Endothelial cell (in vitro differentiated cells): ENCODE results near the gene GDPD3. TPM values are rescaled to one million over a fixed set of nuclear protein-coding genes. Genes with fewer than 3 reads are reported as not detected.

ENCODE experiments used
- DNase-seq: peaks from one replicate; pipeline ENCODE4 v3.0.0; 2021; ENCODE audit warnings: low spot score
- H3K27ac Mint-ChIP-seq: one replicate; pipeline ENCODE4 v1.8.0; 2021; ENCODE audit warnings: mixed read lengths, inconsistent platforms; ENCODE audit not compliant: unreplicated experiment
- H3K27me3 Mint-ChIP-seq: one replicate; pipeline ENCODE4 v1.8.0; 2021; ENCODE audit warnings: mild to moderate bottlenecking, moderate library complexity, mixed read lengths, inconsistent platforms; ENCODE audit not compliant: unreplicated experiment
- H3K36me3 Mint-ChIP-seq: one replicate; pipeline ENCODE4 v1.8.0; 2021; ENCODE audit warnings: mild to moderate bottlenecking, low read depth, mixed read lengths, inconsistent platforms; ENCODE audit not compliant: unreplicated experiment
- H3K4me1 Mint-ChIP-seq: one replicate; pipeline ENCODE4 v1.8.0; 2021; ENCODE audit warnings: mild to moderate bottlenecking, mixed read lengths, inconsistent platforms; ENCODE audit not compliant: unreplicated experiment
- H3K4me3 Mint-ChIP-seq: one replicate; pipeline ENCODE4 v1.8.0; 2021; ENCODE audit warnings: mild to moderate bottlenecking, mixed read lengths, inconsistent platforms; ENCODE audit not compliant: unreplicated experiment
- H3K9me3 Mint-ChIP-seq: one replicate; pipeline ENCODE4 v1.8.0; 2021; ENCODE audit warnings: mixed read lengths, inconsistent platforms; ENCODE audit not compliant: unreplicated experiment
- total RNA-seq: library from RNA; stranded (reverse); fragmentation: NEBNext Ultra II Directional; extraction: Animal tissue kit (Norgen Biotek cat#: 25700); gene quantifications from one replicate; pipeline ENCODE4 v1.2.1, GENCODE V29; 2021; ENCODE audit not compliant: unreplicated experiment
- TF ChIP-seq, protein P1 (sequence below): fragments of 200-600 bp; sonication (generic); IDR thresholded peaks from one replicate; pipeline ENCODE4 v1.5.0; 2021; ENCODE audit warnings: antibody characterized with exemption; ENCODE audit not compliant: unreplicated experiment

The GDPD3 gene
- total RNA-seq, 1 donor from 2014 or later = 9.3 TPM

DNA sequence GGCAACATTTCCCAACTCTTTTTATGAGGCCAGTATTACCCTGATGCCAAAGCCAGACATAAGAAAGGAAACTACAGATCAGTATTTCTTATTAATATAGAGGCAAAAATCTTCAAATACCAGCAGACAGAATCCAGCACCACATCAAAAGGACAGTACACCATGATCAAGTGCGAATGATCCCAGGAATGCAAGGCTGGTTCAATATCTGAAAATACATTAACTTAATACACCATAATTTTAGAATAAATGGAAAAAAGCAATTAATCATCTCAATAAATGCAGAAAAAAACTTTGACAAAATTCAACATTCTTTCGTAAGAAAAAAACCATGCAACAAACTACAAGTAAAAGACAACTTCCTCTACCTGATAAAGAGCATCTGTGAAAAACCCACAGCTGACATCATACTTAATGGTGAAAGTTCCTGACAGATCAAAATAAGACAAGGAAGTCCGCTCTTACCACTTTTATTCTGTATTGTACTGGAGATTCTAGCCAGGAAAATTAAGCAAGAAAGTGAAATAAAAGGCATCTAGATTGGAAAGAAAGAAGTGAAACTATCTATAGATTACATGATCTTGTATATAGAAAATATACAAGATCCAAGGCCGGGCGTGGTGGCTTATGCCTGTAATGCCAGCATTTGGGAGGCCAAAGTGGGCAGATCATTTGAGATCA lies 36.1 kb upstream of the GDPD3 start:
- no peak overlapping the region for H3K27ac Mint-ChIP-seq
- H3K9me3 Mint-ChIP-seq = no peaks in the 10 kb centered on the region
- no peaks in the 10 kb centered on the region for H3K27me3 Mint-ChIP-seq
- H3K4me1 Mint-ChIP-seq = no peaks in the 10 kb centered on the region
- no peak for DNase-seq
- TF ChIP-seq, protein P1, sequence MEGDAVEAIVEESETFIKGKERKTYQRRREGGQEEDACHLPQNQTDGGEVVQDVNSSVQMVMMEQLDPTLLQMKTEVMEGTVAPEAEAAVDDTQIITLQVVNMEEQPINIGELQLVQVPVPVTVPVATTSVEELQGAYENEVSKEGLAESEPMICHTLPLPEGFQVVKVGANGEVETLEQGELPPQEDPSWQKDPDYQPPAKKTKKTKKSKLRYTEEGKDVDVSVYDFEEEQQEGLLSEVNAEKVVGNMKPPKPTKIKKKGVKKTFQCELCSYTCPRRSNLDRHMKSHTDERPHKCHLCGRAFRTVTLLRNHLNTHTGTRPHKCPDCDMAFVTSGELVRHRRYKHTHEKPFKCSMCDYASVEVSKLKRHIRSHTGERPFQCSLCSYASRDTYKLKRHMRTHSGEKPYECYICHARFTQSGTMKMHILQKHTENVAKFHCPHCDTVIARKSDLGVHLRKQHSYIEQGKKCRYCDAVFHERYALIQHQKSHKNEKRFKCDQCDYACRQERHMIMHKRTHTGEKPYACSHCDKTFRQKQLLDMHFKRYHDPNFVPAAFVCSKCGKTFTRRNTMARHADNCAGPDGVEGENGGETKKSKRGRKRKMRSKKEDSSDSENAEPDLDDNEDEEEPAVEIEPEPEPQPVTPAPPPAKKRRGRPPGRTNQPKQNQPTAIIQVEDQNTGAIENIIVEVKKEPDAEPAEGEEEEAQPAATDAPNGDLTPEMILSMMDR = no peak
- no peaks in the 10 kb centered on the region for H3K36me3 Mint-ChIP-seq
- H3K4me3 Mint-ChIP-seq = no peak overlapping the region

DNA sequence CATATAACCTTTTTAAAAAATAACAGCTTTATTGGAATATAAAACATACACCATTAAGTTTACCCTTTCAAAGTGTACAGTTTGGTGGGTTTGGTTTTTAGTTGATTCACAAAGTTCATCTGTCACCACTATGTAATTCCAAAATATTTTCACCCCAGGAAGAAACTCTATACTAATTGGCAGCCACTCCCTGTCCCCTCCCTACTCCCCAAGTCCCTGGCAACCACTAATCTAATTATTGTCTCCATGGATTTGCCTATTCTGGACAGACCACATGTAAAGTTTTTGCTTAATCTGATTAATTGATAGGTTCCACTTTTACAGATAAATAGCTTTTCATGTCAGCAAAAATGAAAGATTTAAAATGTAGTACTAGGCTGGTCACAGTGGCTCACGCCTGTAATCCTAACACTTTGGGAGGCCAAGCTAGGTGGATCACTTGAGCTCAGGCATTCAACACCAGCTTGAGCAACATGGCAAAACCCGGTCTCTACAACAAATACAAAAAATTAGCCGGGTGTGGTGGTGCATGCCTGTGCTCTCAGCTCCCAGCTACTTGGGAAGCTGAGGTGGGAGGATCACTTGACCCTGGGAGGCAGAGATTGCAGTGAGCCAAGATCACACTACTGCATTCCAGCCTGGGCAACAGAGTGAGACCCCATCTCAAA lies 34.6 kb upstream of the GDPD3 start:
- Mint-ChIP-seq H3K9me3 (no peaks in the 10 kb centered on the region), H3K27me3 (no peaks in the 10 kb centered on the region), H3K4me3 (no peak overlapping the region), H3K27ac (no peak overlapping the region), H3K36me3 (no peaks in the 10 kb centered on the region), H3K4me1 (no peaks in the 10 kb centered on the region)
- TF ChIP-seq, protein P1 = no peak
- no peak for DNase-seq

DNA sequence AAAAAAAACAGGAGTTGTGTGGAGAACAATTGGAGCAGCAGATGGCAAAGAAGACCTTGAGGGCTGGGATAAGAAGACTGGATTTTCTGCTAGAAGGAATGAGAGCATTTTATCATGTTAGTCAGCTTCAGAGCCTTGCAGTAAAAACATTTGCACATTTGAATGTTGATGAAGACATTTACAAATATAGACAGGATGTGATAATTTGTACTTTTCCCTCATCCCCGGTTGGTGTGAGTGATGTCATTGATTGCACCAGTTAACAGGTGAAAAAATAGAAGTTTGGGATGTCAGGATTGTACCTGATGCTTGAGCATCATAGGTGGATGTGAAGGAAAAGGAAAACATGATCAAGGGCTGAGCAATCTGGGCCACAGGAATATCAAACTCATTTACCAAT lies 32.3 kb upstream of the GDPD3 start:
- Mint-ChIP-seq H3K4me1 (no peaks in the 10 kb centered on the region), H3K4me3 (no peak overlapping the region), H3K27ac (no peak overlapping the region), H3K27me3 (no peaks in the 10 kb centered on the region), H3K9me3 (no peaks in the 10 kb centered on the region), H3K36me3 (no peaks in the 10 kb centered on the region)
- DNase-seq = no peak
- TF ChIP-seq, protein P1 = no peak

DNA sequence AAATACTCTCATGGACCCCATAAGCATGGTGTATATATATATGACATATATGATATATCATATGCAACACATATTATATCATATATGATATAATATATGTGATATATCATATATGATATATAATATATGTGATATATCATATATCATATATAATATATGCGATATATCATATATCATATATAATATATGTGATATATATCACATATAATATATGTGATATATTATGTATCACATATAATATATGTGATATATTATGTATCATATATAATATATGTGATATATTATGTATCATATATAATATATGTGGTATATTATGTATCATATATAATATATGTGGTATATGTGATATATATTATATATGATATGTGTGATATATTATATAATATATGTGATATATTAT lies 31.6 kb upstream of the GDPD3 start:
- peaks cover 1% of the 10 kb centered on the region for H3K4me1 Mint-ChIP-seq
- H3K4me3 Mint-ChIP-seq = no peak overlapping the region
- no peaks in the 10 kb centered on the region for H3K9me3 Mint-ChIP-seq
- no peaks in the 10 kb centered on the region for H3K36me3 Mint-ChIP-seq
- H3K27ac Mint-ChIP-seq = no peak overlapping the region
- no peak for DNase-seq
- TF ChIP-seq, protein P1 = no peak
- no peaks in the 10 kb centered on the region for H3K27me3 Mint-ChIP-seq

DNA sequence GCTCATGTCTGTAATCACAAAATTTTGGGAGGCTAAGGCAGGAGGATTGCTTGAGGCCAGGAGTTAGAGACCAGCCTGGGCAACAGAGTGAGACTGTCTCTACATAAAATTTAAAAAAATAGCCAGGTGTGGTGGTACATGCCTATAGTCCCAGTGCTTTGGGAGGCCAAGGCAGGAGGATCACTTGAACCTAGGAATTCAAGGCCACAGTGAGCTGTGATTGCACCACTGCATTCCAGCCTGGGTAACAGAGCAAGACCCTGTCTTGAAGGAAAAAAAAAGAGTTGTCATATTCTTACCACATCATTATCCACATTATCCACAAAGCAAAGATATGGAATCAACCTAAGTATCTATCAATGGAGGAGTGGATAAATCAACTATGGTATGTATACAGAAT lies 30.7 kb upstream of the GDPD3 start:
- no peak for DNase-seq
- H3K9me3 Mint-ChIP-seq = no peaks in the 10 kb centered on the region
- TF ChIP-seq, protein P1 = no peak
- H3K4me1 Mint-ChIP-seq = peaks cover 5% of the 10 kb centered on the region
- H3K27ac Mint-ChIP-seq = no peak overlapping the region
- no peak overlapping the region for H3K4me3 Mint-ChIP-seq
- H3K27me3 Mint-ChIP-seq = no peaks in the 10 kb centered on the region
- H3K36me3 Mint-ChIP-seq = no peaks in the 10 kb centered on the region
